Lower lobe of right lung (tissue), 2 donors: Measurements from ENCODE around the gene SEMA4F. TPM values are rescaled to one million over a fixed set of nuclear protein-coding genes. Genes with fewer than 3 reads are reported as not detected.
"Not testable (repeated sequence)": the region's sequence is repeated elsewhere in the genome, so short reads cannot be mapped to it uniquely, and the experiment has no call there.

ENCODE experiments used
- ATAC-seq, 2 donors: fragments of 200-7000 bp; cut with Tn5 transposase; one replicate each; pipeline ENCODE4 v1.9.1; 2020 to 2022; ENCODE audit warnings: mild to moderate bottlenecking in 2 of 2, moderate library complexity in 2 of 2
- DNase-seq: peaks from one replicate; pipeline ENCODE4 v3.0.0-alpha.2; 2020
- H3K27ac ChIP-seq: fragments of 200-600 bp; one replicate; pipeline ENCODE4 v1.8.0; 2022
- H3K27me3 ChIP-seq: fragments of 200-600 bp; one replicate; pipeline ENCODE4 v1.8.0; 2022; ENCODE audit warnings: low read depth
- H3K36me3 ChIP-seq: fragments of 200-600 bp; one replicate; pipeline ENCODE4 v1.8.0; 2022; ENCODE audit warnings: mild to moderate bottlenecking
- H3K4me1 ChIP-seq: fragments of 200-600 bp; one replicate; pipeline ENCODE4 v1.8.0; 2022
- H3K4me3 ChIP-seq: fragments of 200-600 bp; one replicate; pipeline ENCODE4 v1.8.0; 2022; ENCODE audit warnings: mild to moderate bottlenecking
- H3K9me3 ChIP-seq: fragments of 200-600 bp; one replicate; pipeline ENCODE4 v1.8.0; 2022
- intact Hi-C: fragments of 100-400 bp; cut with DNase I; formaldehyde crosslinking; loops from one replicate; pipeline ENCODE4 v1.11.0; 2022
- total RNA-seq: library from RNA; stranded (reverse); fragmentation: NEBNext Ultra II Directional; extraction: Animal tissue kit (Norgen Biotek cat#: 25700); gene quantifications from one replicate; pipeline ENCODE4 v1.2.1, GENCODE V29; 2021
- TF ChIP-seq, protein P1 (sequence below): fragments of 200-600 bp; IDR thresholded peaks from one replicate; pipeline ENCODE4 v1.8.0; 2022; ENCODE audit warnings: antibody characterized with exemption, mild to moderate bottlenecking
- donor health status: DM: no; HTN: yes; CAD: no; lungs with severe emphysema.

The SEMA4F gene
- total RNA-seq, 1 donor from 2014 or later = 12.0 TPM

DNA sequence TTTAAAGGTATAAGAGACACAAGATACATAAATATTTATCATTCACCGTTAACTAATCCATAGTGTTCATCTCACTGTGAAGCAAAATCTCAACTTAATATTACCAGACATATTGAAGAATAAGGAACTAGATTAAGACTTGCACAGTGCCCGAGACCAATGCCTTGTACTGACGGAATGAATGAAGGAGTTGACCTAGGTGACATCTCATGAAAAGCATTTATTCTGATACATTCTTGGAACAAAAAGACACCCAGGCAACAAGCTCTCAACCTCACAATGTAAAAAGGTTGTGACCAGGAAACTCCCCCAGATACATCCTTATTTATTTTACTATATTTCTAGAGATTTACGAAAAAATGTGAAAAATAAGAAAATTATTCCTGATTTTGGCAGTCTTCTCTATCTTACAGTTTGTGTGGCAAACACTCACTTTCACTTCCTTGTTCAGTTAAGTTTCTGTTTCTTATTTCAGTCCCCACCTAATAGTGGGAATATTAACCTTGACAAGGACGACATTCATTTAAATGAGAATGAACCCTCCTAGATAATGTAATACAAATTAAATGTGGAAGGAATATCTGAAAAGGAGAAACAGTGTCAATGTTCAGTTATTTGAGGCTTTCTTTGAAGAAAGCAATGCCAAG lies 34.3 kb upstream of the SEMA4F start:
- ATAC-seq (no peak), DNase-seq (no peak)
- no peaks in the 10 kb centered on the region for H3K4me1 ChIP-seq
- H3K4me3 ChIP-seq = no peak overlapping the region
- intact Hi-C loops = no loop called here
- no peak overlapping the region for H3K27ac ChIP-seq
- H3K36me3 ChIP-seq = no peaks in the 10 kb centered on the region
- H3K9me3 ChIP-seq = no peaks in the 10 kb centered on the region
- H3K27me3 ChIP-seq = no peaks in the 10 kb centered on the region
- TF ChIP-seq, protein P1, sequence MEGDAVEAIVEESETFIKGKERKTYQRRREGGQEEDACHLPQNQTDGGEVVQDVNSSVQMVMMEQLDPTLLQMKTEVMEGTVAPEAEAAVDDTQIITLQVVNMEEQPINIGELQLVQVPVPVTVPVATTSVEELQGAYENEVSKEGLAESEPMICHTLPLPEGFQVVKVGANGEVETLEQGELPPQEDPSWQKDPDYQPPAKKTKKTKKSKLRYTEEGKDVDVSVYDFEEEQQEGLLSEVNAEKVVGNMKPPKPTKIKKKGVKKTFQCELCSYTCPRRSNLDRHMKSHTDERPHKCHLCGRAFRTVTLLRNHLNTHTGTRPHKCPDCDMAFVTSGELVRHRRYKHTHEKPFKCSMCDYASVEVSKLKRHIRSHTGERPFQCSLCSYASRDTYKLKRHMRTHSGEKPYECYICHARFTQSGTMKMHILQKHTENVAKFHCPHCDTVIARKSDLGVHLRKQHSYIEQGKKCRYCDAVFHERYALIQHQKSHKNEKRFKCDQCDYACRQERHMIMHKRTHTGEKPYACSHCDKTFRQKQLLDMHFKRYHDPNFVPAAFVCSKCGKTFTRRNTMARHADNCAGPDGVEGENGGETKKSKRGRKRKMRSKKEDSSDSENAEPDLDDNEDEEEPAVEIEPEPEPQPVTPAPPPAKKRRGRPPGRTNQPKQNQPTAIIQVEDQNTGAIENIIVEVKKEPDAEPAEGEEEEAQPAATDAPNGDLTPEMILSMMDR = no peak

DNA sequence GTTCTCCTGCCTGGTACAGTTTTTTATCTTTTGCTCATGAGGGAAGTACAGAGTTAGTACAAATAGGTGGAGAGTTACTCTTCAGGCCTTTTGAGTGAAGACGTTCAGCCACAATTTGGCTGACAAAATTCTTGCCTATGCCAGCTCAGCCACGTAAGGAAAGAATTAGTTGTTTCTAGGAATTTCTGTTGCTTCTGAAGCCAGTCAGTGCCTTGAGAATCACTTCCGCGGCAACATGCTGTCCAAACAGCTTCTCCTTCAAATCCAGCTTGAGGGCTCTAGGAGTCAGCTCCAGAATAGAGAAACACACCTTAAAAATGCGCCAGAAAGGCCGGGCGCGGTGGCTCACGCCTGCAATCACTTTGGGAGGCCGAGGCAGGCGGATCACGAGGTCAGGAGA lies 33.4 kb upstream of the SEMA4F start:
- Histone ChIP-seq H3K27me3 (no peaks in the 10 kb centered on the region), H3K4me3 (no peak overlapping the region), H3K9me3 (no peaks in the 10 kb centered on the region), H3K36me3 (no peaks in the 10 kb centered on the region), H3K4me1 (no peaks in the 10 kb centered on the region), H3K27ac (no peak overlapping the region)
- DNase-seq (no peak), ATAC-seq (no peak)
- intact Hi-C loops = no loop called here
- TF ChIP-seq, protein P1 = no peak

DNA sequence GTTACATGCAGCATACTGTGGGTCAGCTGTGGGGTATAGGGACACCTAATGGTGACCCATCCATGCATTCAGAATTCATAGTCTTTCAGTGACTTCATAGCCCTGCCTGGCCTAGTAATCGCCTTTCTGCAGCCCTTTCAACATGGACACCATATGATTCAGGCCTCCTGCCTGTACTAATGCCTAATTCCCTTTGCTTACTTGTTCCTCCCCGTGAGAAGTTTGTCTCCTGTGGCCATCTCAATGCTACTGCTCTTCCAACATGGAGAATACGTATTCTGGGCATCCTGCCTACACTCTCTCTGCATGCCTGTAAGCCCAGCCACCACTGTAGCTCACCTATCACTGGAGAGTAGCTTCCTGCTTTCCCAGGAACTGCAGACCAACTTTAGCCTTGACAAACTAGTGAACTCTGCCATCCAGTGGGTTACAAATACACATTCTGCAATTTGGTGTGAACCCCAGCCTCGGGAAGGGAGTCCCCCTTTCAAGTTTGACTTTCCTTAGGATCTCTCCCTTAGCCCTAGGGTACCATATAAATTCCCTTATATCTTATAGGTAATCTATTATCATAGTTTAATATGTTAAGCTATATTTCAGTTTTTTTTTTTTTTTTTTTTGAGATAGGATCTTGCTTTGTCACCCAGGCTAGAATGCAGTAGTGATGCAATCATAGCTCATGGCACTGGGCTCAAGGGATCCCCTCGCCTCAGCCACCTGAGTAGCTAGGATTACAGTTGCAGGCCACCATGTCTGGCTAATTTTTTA lies 28.2 kb upstream of the SEMA4F start:
- Histone ChIP-seq H3K36me3 (no peaks in the 10 kb centered on the region), H3K4me1 (no peaks in the 10 kb centered on the region), H3K9me3 (no peaks in the 10 kb centered on the region), H3K27ac (no peak overlapping the region), H3K27me3 (no peaks in the 10 kb centered on the region), H3K4me3 (no peak overlapping the region)
- ATAC-seq = no peak
- intact Hi-C loops = no loop called here
- TF ChIP-seq, protein P1 = no peak
- no peak for DNase-seq

DNA sequence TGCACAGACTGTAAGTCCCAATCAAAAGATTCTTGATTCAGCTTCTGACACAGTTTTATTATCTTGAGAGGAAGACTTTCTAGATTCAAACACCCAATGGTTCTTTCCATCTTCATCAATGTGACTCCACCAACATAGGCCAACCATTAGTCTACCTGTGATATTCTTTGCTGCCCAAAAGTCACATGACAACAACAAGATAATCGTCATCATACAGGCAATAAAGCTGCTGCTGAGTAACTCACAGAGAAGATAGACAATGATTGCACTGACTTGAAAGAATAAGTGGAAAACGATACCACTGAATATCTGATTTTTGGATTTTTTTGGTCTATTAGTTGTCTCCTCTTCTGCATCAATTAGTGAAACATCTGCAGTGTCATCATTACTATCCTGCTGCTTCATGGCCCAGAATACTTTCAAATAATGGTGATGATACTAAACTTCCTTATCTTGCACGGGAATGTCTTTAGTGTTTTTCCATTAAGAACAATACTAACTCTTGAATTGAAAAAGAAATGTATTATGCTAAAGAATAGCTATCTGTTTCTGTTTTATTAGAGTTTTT lies 25.4 kb upstream of the SEMA4F start:
- Histone ChIP-seq H3K4me1 (no peaks in the 10 kb centered on the region), H3K27me3 (no peaks in the 10 kb centered on the region), H3K9me3 (no peaks in the 10 kb centered on the region), H3K27ac (no peak overlapping the region), H3K4me3 (no peak overlapping the region), H3K36me3 (no peaks in the 10 kb centered on the region)
- DNase-seq = no peak
- intact Hi-C loops = no loop called here
- TF ChIP-seq, protein P1 = no peak
- no peak for ATAC-seq

DNA sequence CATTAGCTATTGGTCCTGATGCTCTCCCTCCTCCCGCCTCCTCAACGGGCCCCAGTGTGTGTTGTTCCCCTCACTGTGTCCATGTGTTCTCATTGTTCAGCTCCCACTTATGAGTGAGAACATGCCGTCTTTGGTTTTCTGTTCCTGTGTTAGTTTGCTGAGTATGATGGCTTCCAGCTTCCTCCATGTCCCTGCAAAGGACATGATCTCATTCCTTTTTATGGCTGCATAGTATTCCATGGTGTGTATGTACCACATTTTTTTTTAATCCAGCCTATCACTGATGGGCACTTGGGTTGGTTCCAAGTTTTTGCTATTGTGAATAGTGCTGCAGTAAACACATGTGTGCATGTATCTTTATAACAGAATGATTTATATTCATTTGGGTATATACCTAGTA lies 23.6 kb upstream of the SEMA4F start:
- H3K36me3 ChIP-seq, H3K4me3 ChIP-seq, H3K4me1 ChIP-seq, intact Hi-C loops, DNase-seq, ATAC-seq, H3K27ac ChIP-seq, H3K9me3 ChIP-seq, H3K27me3 ChIP-seq: not testable (repeated sequence)
